ENCODE results near the gene MED9. TPM values are rescaled to one million over a fixed set of nuclear protein-coding genes. Genes with fewer than 3 reads are reported as not detected.

Gene MED9
- total RNA-seq, 1 experiment from 2014 or later, result 28.3 TPM

DNA sequence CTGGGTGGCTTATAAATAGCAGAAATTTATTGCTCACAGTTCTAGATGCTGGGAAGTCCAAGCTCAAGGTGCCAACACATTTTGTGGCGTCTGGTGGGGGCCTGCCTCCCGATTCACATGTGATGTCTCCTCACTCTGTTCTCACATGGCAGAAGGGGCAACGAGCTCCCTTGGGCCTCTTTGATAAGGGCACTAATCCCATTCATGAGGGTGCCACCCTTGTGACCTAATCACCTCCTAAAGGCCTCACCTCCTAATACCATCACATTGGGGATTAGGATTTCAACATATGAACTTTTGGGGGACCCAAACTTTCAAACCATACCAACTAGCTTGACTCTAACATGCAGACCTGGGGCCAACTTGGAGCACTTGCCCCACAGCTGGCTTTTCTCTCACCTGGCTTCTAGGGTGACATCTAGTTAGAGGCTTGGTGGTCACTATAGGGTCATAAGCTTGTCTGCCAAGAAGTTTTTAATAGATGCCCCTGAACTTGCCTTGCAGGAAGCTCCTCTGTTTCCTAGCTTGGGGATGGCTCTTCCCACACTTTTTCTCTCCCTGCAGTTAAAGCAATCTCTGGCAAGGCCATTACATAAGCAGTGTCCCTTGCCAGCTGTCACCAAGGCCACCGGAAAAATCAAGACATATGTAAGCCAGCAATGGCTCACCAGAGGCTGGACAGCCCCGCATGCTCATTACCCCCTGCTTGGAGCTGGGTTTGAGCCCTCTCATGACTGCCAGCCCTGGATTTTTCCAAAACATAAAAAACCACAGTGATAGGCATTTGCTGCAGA, 8.4 kb upstream of the MED9 start:
- Histone ChIP-seq H3F3A (ENCODE audit: low read length, unreplicated experiment) (no peaks in the 10 kb centered on the region), H3K4me1 (ENCODE audit: insufficient read depth, low read length) (peaks cover 15% of the 10 kb centered on the region), H2AFZ (ENCODE audit: low read length) (no peak overlapping the region), H3K79me2 (ENCODE audit: low read length) (no peaks in the 10 kb centered on the region), H3K27ac (ENCODE audit: low read length) (no peak overlapping the region), H3K36me3 (ENCODE audit: low read depth, low read length) (no peaks in the 10 kb centered on the region), H3K9ac (ENCODE audit: low read length) (no peak overlapping the region), H3K27me3 (ENCODE audit: low read length) (peaks cover 10% of the 10 kb centered on the region; the same call in 1 of the 2 replicates), H3K4me3 (ENCODE audit: low read length) (no peak overlapping the region), H3K4me2 (ENCODE audit: low read length) (no peak overlapping the region), H3K9me2 (replicated peaks; ENCODE audit: low read length) (no peaks in the 10 kb centered on the region), H4K20me1 (ENCODE audit: low read length) (no peaks in the 10 kb centered on the region), H3K9me3 (ENCODE audit: low read length) (no peaks in the 10 kb centered on the region)
- intact Hi-C loops (cut with micrococcal nuclease), result no loop called here
- POLR2A ChIA-PET (ENCODE audit: unreplicated experiment), result interaction anchor here (0.6 kb wide), 1 partner anchor 21 kb away, joined by 3 read pairs; no protein-coding TSS in a partner anchor
- CTCF ChIA-PET, result no interaction called here
- ATAC-seq (no peak), DNase-seq (no peak)
- TF ChIP-seq EZH2phosphoT487 (IDR thresholded peaks at IDR 0.05; ENCODE audit: borderline replicate concordance, low read length) (no peak), EZH2 (IDR thresholded peaks at IDR 0.05; ENCODE audit: low read length, unreplicated experiment) (no peak)
- TF ChIP-seq, protein P1, sequence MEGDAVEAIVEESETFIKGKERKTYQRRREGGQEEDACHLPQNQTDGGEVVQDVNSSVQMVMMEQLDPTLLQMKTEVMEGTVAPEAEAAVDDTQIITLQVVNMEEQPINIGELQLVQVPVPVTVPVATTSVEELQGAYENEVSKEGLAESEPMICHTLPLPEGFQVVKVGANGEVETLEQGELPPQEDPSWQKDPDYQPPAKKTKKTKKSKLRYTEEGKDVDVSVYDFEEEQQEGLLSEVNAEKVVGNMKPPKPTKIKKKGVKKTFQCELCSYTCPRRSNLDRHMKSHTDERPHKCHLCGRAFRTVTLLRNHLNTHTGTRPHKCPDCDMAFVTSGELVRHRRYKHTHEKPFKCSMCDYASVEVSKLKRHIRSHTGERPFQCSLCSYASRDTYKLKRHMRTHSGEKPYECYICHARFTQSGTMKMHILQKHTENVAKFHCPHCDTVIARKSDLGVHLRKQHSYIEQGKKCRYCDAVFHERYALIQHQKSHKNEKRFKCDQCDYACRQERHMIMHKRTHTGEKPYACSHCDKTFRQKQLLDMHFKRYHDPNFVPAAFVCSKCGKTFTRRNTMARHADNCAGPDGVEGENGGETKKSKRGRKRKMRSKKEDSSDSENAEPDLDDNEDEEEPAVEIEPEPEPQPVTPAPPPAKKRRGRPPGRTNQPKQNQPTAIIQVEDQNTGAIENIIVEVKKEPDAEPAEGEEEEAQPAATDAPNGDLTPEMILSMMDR (conservative IDR thresholded peaks at IDR 0.05; ENCODE audit: low read depth, low read length), result no peak
- BruUV-seq (replicated peaks), result no TSS peak

DNA sequence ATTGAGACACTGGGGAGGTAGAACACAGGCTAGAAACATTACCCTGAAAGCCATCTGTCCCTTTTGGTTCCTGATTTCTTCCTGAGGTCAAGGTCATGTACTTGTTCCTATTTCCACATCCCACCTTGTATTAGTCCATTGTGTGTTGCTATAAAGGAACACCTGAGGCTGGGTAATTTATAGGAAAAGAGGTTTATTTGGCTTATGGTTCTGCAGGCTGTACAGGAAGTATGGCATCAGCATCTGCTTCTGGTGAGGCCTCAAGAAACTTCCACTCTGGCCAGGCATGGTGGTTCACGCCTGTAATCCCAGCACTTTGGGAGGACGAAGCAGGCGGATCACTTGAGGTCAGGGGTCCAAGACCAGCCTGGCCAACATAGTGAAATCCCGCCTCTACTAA, 7.4 kb upstream of the MED9 start:
- POLR2A ChIA-PET (ENCODE audit: unreplicated experiment), result no interaction called here
- Histone ChIP-seq H3K4me2 (ENCODE audit: low read length) (no peak overlapping the region), H2AFZ (ENCODE audit: low read length) (no peak overlapping the region), H3K79me2 (ENCODE audit: low read length) (no peaks in the 10 kb centered on the region), H3K9ac (ENCODE audit: low read length) (no peak overlapping the region), H3K27ac (ENCODE audit: low read length) (no peak overlapping the region), H3K9me2 (replicated peaks; ENCODE audit: low read length) (no peaks in the 10 kb centered on the region), H3K27me3 (ENCODE audit: low read length) (peaks cover 8% of the 10 kb centered on the region; the same call in 1 of the 2 replicates), H3K36me3 (ENCODE audit: low read depth, low read length) (no peaks in the 10 kb centered on the region), H4K20me1 (ENCODE audit: low read length) (no peaks in the 10 kb centered on the region), H3K4me3 (ENCODE audit: low read length) (no peak overlapping the region), H3F3A (ENCODE audit: low read length, unreplicated experiment) (no peaks in the 10 kb centered on the region), H3K4me1 (ENCODE audit: insufficient read depth, low read length) (peaks cover 15% of the 10 kb centered on the region), H3K9me3 (ENCODE audit: low read length) (no peaks in the 10 kb centered on the region)
- ATAC-seq, result no peak
- DNase-seq, result no peak
- CTCF ChIA-PET, result no interaction called here
- TF ChIP-seq, protein P1 (conservative IDR thresholded peaks at IDR 0.05; ENCODE audit: low read depth, low read length), result no peak
- TF ChIP-seq EZH2phosphoT487 (IDR thresholded peaks at IDR 0.05; ENCODE audit: borderline replicate concordance, low read length) (no peak), EZH2 (IDR thresholded peaks at IDR 0.05; ENCODE audit: low read length, unreplicated experiment) (no peak)
- no TSS peak for BruUV-seq (replicated peaks)
- intact Hi-C loops (cut with micrococcal nuclease), result no loop called here

GRCh38 chr17:17469996-17470395, 6.8 kb upstream of the MED9 start:
- Histone ChIP-seq H3K4me3 (ENCODE audit: low read length) (no peak overlapping the region), H3K9ac (ENCODE audit: low read length) (no peak overlapping the region), H3K27ac (ENCODE audit: low read length) (no peak overlapping the region), H3K4me2 (ENCODE audit: low read length) (no peak overlapping the region), H3K79me2 (ENCODE audit: low read length) (no peaks in the 10 kb centered on the region), H3K4me1 (ENCODE audit: insufficient read depth, low read length) (peaks cover 15% of the 10 kb centered on the region), H3K36me3 (ENCODE audit: low read depth, low read length) (no peaks in the 10 kb centered on the region), H2AFZ (ENCODE audit: low read length) (no peak overlapping the region), H3F3A (ENCODE audit: low read length, unreplicated experiment) (no peaks in the 10 kb centered on the region), H3K27me3 (ENCODE audit: low read length) (peaks cover 7% of the 10 kb centered on the region; the same call in 1 of the 2 replicates), H4K20me1 (ENCODE audit: low read length) (no peaks in the 10 kb centered on the region), H3K9me3 (ENCODE audit: low read length) (no peaks in the 10 kb centered on the region), H3K9me2 (replicated peaks; ENCODE audit: low read length) (no peaks in the 10 kb centered on the region)
- intact Hi-C loops (cut with micrococcal nuclease), result no loop called here
- ATAC-seq (no peak), DNase-seq (no peak)
- CTCF ChIA-PET, result no interaction called here
- POLR2A ChIA-PET (ENCODE audit: unreplicated experiment), result no interaction called here
- BruUV-seq (replicated peaks), result no TSS peak
- no peak for TF ChIP-seq EZH2 (IDR thresholded peaks at IDR 0.05; ENCODE audit: low read length, unreplicated experiment)
- TF ChIP-seq, protein P1 (conservative IDR thresholded peaks at IDR 0.05; ENCODE audit: low read depth, low read length), result no peak
- TF ChIP-seq EZH2phosphoT487 (IDR thresholded peaks at IDR 0.05; ENCODE audit: borderline replicate concordance, low read length), result no peak

Measured in PC-3 (cell line).